ENCODE measurements around the gene RAB27A. TPM values are rescaled to one million over a fixed set of nuclear protein-coding genes. Genes with fewer than 3 reads are reported as not detected.

The RAB27A gene
- total and polyA plus RNA-seq, 2 of the 8 experiments (the other 6 are each of a cell fraction or from before 2014, with no cell fraction given) = 2.3 to 6.5 TPM

- H2AK5ac ChIP-seq (ENCODE audit: low read depth, low read length) = no peak overlapping the region
- H3K56ac ChIP-seq (replicated peaks; ENCODE audit: insufficient read length, low read depth, low read length) = no peak overlapping the region
- no peak overlapping the region for H3K4ac ChIP-seq (replicated peaks; ENCODE audit: insufficient read length, low read depth, low read length)
- no peaks in the 10 kb centered on the region for H3K79me2 ChIP-seq (ENCODE audit: control insufficient read depth in 1 of 2, insufficient read depth in 2 of 2, low read length in 2 of 2)
- DNase-seq (ENCODE audit: low read depth in 1 of 2, low spot score in 2 of 2) (no peak), FAIRE-seq (no peak)
- peaks cover 1 to 4% of the 10 kb centered on the region in 2 experiments for H4K20me1 ChIP-seq (replicated peaks in 1 of 2; ENCODE audit: control insufficient read depth in 1 of 2, insufficient read depth in 2 of 2, low read length in 2 of 2)
- no peak overlapping the region for H3K27ac ChIP-seq (ENCODE audit: low read depth, low read length)
- no peak overlapping the region for H4K8ac ChIP-seq (ENCODE audit: extremely low read depth, insufficient read depth, low read length)
- H3K23ac ChIP-seq (ENCODE audit: insufficient read length) = no peak overlapping the region
- no peak overlapping the region for H2BK5ac ChIP-seq (ENCODE audit: low read depth, low read length)
- no peak overlapping the region for H2BK120ac ChIP-seq (replicated peaks; ENCODE audit: low read depth, low read length)
- H3K4me3 ChIP-seq (ENCODE audit: extremely low read depth in 1 of 4, insufficient read depth in 2 of 4, low read depth in 3 of 4, low read length in 4 of 4) = no peak overlapping the region
- H3K79me1 ChIP-seq (ENCODE audit: low read depth, low read length) = no peaks in the 10 kb centered on the region
- no peak overlapping the region for H2AFZ ChIP-seq (ENCODE audit: low read length)
- no peak overlapping the region for H2BK12ac ChIP-seq (ENCODE audit: low read depth, low read length)
- H4K91ac ChIP-seq (replicated peaks; ENCODE audit: insufficient read length, low read length) = no peak overlapping the region
- POLR2A ChIA-PET (ENCODE audit: partially characterized antibody) = interaction anchor here (0.6 to 2.1 kb wide), 6 partner anchors 10 to 154 kb away, joined by 3 to 17 read pairs (median 6); partner anchors contain the start of gene RSL24D1
- no peaks in the 10 kb centered on the region for H3K9me3 ChIP-seq (ENCODE audit: insufficient read depth in 2 of 2, low read depth in 1 of 2, low read length in 1 of 2)
- no peak overlapping the region for H4K5ac ChIP-seq (ENCODE audit: insufficient read length, low read depth, low read length)
- H3K18ac ChIP-seq (ENCODE audit: extremely low read depth, low read length) = no peak overlapping the region
- H3K4me1 ChIP-seq (replicated peaks in 1 of 4; ENCODE audit: control insufficient read depth in 3 of 4, insufficient read depth in 4 of 4, low read length in 3 of 4) = no peaks in the 10 kb centered on the region
- no peak overlapping the region for H2BK15ac ChIP-seq (ENCODE audit: low read length)
- no peak overlapping the region for H3K4me2 ChIP-seq (ENCODE audit: insufficient read depth in 1 of 2, low read depth in 2 of 2, low read length in 2 of 2)
- H3K23me2 ChIP-seq (ENCODE audit: low read depth, low read length) = no peaks in the 10 kb centered on the region
- H3K36me3 ChIP-seq (ENCODE audit: control insufficient read depth in 2 of 4, insufficient read depth in 4 of 4, low read length in 3 of 4) = peaks cover 7 to 50% (median 20%) of the 10 kb centered on the region in 4 experiments; a peak in 6 of 8 replicates
- no peak overlapping the region for H3K14ac ChIP-seq (ENCODE audit: insufficient read length)
- no peaks in the 10 kb centered on the region for H3K27me3 ChIP-seq (replicated peaks in 1 of 4; ENCODE audit: control insufficient read depth in 3 of 4, extremely low read depth in 1 of 4, insufficient read depth in 3 of 4, low read length in 3 of 4)
- CTCF ChIA-PET (ENCODE audit: partially characterized antibody) = interaction anchor here (5.5 kb wide), 1 partner anchor 11 kb away, joined by 29 read pairs; no protein-coding TSS in a partner anchor
- H2BK20ac ChIP-seq (ENCODE audit: low read length) = no peak overlapping the region
- H3K9ac ChIP-seq (replicated peaks in 1 of 4; ENCODE audit: extremely low read depth in 1 of 4, low read depth in 3 of 4, low read length in 3 of 4) = no peak overlapping the region
- no peak for TF ChIP-seq CHD7 (IDR thresholded peaks at IDR 0.05; ENCODE audit: insufficient replicate concordance, low read length)
These were observed 110.5 kb downstream of the RAB27A start for GRCh38 chr15:55179141-55179540.
